Stimulated activated CD8-positive, alpha-beta memory T cell treated with anti-CD3 and anti-CD28 coated beads, Interleukin-7, amount 100 ng/mL, for 4 hours (primary cell): Measurements from ENCODE around the gene MIF.
"Not testable (repeated sequence)": the region's sequence is repeated elsewhere in the genome, so short reads cannot be mapped to it uniquely, and the experiment has no call there.

Source experiments
- DNase-seq, 2 donors: peaks; one replicate each; pipeline ENCODE4 v3.0.0-alpha.2; 2020; ENCODE audit warnings: low read depth in 2 of 2

Gene MIF

GRCh38 chr22:23903328-23903971 is 9.3 kb downstream of the MIF start:
- DNase-seq, result no peak

GRCh38 chr22:23904573-23905254 is 10.5 kb downstream of the MIF start:
- no peak for DNase-seq

- DNase-seq, result no peak
Observed at GRCh38 chr22:23906641-23907040, 12.5 kb downstream of the MIF start.

DNA sequence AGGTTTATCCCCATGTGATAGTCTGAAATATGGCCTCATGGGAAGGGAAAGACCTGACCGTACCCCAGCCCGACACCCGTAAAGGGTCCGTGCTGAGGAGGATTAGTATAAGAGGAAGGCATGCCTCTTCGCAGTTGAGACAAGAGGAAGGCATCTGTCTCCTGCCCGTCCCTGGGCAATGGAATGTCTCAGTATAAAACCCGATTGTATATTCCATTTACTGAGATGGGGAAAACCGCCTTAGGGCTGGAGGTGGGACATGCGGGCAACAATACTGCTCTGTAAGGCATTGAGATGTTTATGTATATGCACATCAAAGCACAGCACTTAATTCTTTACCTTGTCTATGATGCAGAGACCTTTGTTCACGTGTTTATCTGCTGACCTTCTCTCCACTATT is 13.2 kb downstream of the MIF start:
- not testable (repeated sequence) for DNase-seq

DNA sequence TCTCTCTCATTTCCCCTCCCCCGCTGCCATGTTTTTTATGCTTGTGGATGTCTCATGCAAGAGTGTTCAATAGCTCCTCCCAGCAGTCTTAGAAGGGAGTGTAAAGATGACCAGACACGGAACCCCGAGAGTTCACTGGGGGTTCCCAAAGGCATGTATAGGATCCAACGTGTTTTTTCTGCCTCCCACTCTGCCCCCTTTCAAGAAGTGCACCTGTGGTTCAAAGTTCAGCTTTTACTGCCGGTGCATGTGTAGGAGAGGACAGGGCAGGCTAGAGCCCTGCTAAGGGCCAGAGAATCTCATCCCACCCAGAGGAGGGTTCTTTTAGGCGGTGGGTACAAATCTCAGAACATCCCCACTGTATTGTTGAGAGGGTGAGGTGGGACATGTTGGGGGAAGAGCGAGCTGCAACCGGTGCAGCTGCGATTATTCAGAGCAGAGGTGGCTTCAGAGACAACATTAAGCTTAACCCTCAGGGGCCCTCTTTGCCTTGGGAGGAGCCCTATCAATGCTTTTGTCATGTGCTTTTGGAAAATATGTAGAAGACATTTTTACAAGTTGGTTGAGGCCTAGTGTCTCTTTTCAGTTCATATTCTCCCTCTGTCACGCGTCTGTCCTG is 14.5 kb downstream of the MIF start:
- no peak for DNase-seq

DNA sequence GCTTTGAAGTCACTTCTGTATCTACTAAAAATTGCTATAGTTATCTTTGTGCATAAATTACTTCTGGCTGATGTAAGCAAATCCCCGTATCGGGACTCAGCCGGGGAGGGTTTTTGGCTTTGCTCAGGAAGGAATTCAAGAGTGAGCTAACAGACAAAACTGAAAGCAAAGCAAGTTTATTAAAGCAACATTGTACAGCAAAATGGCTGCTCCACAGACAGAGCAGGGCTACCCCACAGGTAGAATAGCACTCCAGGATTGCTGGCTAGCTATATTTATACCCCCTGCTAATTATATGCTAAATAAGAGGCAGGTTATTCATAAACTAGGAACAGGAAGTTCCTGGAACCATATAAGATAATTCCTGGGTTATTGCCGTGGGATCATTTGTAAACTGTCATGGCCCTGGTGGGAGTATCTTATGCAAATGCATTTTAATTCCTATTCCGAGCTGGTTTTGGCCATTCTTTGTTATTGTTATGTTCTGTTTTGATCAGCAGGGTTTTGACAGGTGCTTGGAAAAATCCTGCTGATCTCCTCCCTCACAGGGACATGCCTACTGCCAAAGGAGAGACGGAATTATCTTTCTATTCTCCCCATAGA is 15.2 kb downstream of the MIF start:
- no peak for DNase-seq

GRCh38 chr22:23910496-23911190 is 16.5 kb downstream of the MIF start:
- no peak for DNase-seq

DNA sequence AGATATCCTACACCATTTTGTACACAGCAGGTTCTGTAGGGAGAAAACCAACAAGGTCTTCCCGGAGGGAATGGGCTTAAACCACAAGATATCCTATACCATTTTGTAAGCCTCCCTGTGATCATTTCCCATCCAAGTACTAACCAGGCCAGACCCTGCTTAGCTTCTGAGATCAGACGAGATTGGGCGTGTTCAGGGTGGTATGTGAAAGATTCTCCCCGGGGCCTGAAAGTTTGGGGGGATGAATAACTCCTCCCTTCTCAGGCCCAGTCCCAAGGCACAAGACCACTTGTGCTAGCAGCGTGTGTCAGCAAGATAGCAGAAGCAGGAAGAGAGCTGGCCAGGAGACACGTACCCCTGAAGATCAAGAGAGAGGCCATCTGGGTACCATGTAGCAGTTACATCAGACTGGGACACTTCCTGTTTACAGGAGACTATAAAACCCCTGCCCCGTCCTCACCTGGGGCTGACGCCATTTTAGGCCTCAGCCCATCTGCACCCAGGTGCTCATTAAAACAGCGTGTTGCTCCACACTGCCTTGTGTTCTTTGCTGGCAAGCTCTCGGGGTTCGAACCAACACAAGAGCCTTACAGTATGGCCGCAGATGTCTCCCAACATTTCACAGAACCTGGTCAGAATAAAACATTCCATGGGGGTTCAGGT is 17.3 kb downstream of the MIF start:
- no peak for DNase-seq

DNA sequence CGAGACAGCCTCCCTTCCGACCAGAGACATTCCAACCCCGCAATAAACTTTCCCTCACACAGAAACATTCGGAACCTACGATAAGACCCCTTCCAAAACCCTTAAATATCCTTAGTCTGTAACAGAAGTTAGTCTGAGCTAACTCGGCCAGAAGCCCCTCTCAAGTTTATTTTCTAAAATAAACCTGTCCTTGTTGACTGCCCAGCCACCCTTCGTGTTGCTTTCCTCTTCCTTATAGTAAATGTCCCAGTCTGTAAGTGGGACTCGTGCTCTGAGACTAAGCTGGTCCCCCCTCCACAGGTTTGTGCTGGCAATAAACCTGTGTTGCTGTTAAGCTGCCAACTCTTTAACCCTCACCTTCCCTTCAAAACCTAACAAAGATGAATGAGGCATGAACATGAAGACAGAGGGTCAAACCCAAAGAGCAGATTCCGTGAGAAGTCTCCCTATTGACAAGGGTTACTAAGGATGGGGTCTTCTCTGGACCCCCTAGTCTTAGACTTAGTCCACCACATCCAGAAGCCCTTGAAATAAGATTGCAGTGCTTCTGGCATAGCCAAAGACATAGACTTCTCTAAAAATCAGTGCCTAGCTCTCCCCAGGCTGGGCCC is 18.2 kb downstream of the MIF start:
- no peak for DNase-seq

DNA sequence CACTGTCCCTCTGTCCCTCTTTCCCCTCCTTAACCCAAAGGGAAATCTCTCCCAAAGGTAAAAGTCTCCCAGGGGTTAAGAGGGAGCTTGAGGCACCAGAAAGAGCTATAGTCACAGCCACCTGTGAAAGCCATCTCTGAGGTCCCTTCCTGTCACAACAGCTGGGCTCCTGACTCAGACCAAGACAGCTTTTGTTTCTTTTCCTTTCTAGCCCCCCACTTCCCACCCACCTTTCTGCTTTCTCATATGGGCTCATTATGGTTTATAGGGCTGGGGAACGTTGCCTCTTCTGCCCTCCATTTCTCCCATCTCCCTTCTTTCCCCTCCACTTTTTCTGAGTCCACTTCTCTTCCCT is 19.1 kb downstream of the MIF start:
- no peak for DNase-seq

DNA sequence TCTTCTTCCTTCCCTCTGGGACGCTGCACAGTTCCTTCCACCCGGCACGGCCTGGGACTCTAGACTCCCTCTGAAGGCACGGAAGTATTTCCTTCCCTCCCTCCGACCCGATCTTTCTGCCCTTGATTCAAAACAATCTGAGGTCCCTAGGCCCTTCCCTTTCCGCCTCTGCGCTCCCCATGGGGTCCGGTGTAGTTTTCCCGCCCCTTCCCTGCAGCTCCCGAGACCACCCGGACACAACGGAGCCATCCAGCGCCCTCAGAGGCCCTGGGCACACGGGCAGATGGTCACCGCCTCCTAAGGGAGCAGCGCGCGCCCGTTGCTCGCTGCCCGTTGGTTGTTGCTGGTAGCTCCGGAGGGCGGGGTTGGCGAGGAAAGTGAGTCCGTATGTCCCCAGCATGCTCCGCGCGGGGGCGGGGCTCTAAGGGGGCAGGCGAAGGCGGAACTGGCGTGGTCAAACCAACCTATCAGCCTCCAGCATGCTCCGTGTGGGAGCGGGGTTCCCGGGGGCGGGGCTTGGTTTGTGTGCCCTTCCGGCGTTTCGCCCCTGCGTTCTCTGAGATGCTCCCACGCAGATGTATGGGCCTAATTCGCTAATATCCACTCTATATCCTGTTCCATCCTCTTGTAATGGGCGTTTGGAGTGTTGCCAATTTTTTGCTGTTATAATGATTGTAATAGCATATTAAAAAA is 19.6 kb downstream of the MIF start:
- DNase-seq, result peak; percentile 99

- DNase-seq, result no peak
Observed at GRCh38 chr22:23915290-23915689, 21.1 kb downstream of the MIF start.

GRCh38 chr22:23920267-23920611 is 26.1 kb downstream of the MIF start:
- not testable (repeated sequence) for DNase-seq

DNA sequence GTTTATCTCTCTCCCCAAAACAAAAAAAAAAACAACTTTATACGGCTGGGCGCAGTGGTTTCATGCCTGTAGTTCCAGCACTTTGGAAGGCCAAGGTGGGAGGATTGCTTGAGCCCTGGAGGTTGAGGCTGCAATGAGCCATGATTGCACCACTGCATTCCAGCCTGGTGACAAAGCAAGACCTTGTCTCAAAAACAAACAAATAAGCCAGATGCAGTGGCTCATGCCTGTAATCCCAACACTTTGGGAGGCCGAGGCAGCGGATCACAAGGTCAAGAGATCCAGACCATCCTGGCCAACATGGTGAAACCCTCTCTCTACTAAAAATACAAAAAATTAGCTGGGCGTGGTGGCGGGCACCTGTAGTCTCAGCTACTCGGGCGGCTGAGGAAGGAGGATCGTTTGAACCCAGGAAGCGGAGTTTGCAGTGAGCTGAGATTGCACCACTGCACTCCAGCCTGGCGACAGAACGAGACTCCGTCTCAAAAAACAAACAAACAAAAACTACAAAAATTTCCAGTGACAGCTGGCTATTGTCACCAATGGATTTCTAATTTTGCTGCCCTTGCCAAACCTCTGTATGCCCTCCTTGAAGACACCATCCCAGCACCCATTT is 27.5 kb downstream of the MIF start:
- DNase-seq, result not testable (repeated sequence)

GRCh38 chr22:23922921-23923320 is 28.7 kb downstream of the MIF start:
- no peak for DNase-seq

GRCh38 chr22:23925020-23925606 is 30.9 kb downstream of the MIF start:
- no peak for DNase-seq

DNA sequence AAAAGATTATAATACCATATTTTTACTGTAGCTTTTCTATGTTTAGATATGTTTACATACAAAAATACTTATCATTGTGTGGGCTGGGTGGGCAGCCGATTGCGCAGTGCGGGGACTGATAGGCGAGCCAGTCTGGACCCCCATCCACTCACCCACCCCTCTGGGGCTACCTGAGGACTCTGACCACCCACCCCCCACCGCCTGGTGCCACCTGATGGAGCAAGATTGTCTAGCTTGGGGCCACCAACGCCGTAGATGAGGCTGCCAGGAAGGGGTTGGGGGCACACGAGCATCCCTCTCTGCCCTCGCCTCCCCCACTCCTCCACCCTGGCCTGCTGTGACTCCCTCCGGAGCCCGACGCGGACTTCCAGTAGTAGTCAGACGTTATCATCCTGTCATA is 32.4 kb downstream of the MIF start:
- DNase-seq, result no peak

DNA sequence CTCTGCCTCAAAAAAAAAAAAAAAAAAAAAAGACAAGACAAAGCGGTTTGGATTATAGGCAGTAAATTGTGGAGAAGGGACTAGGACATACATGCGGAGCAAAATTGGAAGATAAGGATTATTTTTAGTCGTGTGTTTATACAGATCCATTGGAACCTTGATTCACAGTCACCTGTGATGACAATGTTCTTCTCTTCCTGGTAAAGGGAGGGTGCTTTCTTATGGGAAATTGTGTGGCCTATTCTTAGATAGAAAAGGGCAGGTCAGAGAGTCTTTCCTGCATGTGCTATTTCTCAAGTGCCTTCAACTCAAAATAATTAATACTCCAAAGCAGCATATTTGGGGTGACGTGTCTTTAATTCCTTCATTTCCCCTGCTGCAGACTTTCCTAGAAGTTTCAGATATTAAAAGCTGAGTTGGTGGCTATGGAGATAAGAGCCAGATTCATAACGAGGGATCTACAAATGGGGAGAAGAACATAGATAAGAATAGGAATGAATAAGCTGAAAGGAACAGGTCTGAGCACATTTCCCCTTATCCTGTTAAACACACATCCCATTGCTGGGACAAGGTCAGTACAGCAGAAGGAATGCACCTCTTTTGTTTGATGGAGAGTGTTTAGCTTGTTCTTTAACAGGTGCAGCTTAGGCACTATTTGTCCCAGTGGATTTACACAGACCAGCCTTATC is 44.3 kb downstream of the MIF start:
- DNase-seq, result no peak

GRCh38 chr22:23939017-23939357 is 44.8 kb downstream of the MIF start:
- no peak for DNase-seq

DNA sequence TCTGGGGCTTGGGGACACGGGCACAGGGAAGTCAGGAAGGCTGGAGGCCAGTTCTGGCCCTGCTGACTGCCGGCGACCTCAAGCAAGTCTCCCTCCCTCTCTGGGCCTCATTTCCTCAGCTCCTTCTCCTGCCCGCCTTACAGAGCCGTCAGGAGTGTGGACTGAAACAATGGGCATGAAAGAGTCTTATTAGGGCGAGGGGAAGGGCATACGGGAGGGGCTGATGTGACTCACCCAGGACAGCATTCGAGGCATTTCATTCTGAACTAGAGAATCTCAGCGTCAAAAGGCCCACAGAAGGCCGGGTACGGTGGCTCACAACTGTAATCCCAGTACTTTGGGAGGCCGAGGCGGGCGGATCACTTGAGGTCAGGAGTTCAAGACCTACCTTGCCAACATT is 46.0 kb downstream of the MIF start:
- not testable (repeated sequence) for DNase-seq
